GM19193 (cell line): ENCODE measurements around the gene STMND1.

Experiments
- POLR2A ChIP-seq: IDR thresholded peaks from 4 replicates; pipeline ENCODE4 v1.6.1; 2011; ENCODE audit not compliant: insufficient read depth, insufficient read length; ENCODE audit errors: extremely low read depth

STMND1 gene

DNA sequence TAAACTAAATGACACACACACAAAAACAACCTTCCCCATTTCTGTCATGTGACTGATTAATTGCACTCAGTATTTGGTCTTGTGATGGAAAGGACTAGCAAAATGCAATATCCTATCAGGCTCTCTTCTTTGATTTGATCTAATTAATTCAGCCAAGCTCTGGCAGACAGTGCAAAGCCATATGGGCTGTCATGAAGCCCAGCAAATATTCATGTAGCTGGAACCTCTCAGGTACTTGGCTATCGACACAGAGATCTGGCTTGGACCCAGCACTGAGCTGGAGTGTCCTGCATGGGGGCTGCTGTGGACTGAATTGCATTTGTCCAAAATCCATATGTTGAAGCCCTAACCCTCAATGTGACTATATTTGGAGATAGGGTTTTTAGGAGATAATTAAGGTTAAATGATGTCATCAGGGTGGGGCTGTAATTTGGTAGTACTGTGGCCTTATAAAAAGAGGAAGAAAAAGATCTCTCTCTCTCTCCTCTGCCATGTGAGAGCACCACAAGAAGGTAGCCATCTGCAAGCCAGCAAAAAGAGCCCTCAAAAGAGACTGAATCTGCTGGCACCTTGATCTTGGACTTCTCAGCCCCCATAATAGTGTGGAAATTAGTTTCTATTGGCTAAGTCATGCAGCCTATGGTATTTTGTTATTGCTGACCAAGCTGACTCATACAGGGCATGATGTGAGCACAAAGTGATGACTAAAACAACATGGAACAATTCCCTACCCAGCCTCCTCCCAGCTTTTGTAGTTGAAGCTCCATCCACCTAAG lies 77.1 kb downstream of the STMND1 start:
- TF ChIP-seq POLR2A, result no peak

DNA sequence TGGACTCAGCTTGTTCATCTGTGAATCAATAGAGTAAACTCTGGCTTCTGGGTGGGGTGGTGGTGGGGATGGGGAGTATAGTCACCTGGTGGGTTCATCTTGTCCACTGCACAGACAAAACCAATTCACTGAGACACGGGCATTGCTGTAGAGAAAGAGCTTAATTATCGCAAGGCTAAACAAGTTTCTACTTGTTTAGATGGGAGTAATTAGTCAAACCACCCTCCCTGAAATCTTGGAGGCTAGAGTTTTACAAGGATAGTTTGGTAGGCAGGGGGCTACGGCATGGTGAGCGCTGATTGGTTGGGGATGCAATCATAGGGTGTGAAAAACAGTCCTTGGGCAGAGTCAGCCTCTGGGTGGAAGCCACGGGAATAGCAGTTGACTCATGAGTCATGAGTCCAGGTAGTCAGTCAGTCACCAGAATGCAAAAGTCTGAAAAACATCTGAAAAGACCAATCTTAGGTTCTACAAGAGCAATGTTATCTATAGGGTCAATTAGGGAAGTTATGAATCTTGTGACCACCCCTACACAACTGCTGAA lies 77.8 kb downstream of the STMND1 start:
- no peak for TF ChIP-seq POLR2A
